Retinal pigment epithelial cell (primary cell): ENCODE data around the gene RERE.
"Not testable (repeated sequence)": the region's sequence is repeated elsewhere in the genome, so short reads cannot be mapped to it uniquely, and the experiment has no call there.

Experiments used
- DNase-seq: peaks from one replicate; pipeline ENCODE4 v3.0.0-alpha.2; 2010; ENCODE audit warnings: low read depth
- H3K4me3 ChIP-seq: 2 replicates; pipeline ENCODE4 v1.5.1; 2011; ENCODE audit warnings: mild to moderate bottlenecking, low read length, control low read depth, moderate library complexity
- CTCF ChIP-seq: conservative IDR thresholded peaks from 2 replicates; pipeline ENCODE4 v1.5.1; 2011; ENCODE audit warnings: low read depth, low read length, control low read depth, inconsistent platforms

Gene RERE

GRCh38 chr1:8510041-8510823 lies 307.2 kb downstream of the RERE start:
- no peak overlapping the region for H3K4me3 ChIP-seq
- DNase-seq = no peak
- TF ChIP-seq CTCF = no peak

GRCh38 chr1:8509579-8509978 lies 307.9 kb downstream of the RERE start:
- no peak for TF ChIP-seq CTCF
- no peak overlapping the region for H3K4me3 ChIP-seq
- no peak for DNase-seq

- H3K4me3 ChIP-seq = no peak overlapping the region
- no peak for DNase-seq
- TF ChIP-seq CTCF = no peak
Measured at GRCh38 chr1:8506995-8507615, 310.3 kb downstream of the RERE start.

- DNase-seq = no peak
- H3K4me3 ChIP-seq = no peak overlapping the region
- TF ChIP-seq CTCF = no peak
Measured at GRCh38 chr1:8506456-8506855, 311.0 kb downstream of the RERE start.

- no peak for TF ChIP-seq CTCF
- H3K4me3 ChIP-seq = no peak overlapping the region
- DNase-seq = no peak
Measured at GRCh38 chr1:8503842-8504241, 313.6 kb downstream of the RERE start.

- DNase-seq, H3K4me3 ChIP-seq: not testable (repeated sequence)
Measured at GRCh38 chr1:8502949-8503348, 314.5 kb downstream of the RERE start.

GRCh38 chr1:8497210-8497819 lies 320.1 kb downstream of the RERE start:
- no peak for TF ChIP-seq CTCF
- DNase-seq = no peak
- H3K4me3 ChIP-seq = no peak overlapping the region
